Omental fat pad (tissue), 4 donors: ENCODE data around the gene EML5. TPM values are rescaled to one million over a fixed set of nuclear protein-coding genes. Genes with fewer than 3 reads are reported as not detected.
A peak's percentile ranks its signal among the peaks of the same experiment; 100 is the strongest.

ENCODE experiments used
- ATAC-seq: fragments of 150-250 bp; one replicate; pipeline ENCODE4 v1.9.1; 2016; ENCODE audit warnings: mild to moderate bottlenecking, moderate library complexity; ENCODE audit not compliant: low FRiP score
- DNase-seq: peaks from one replicate; pipeline ENCODE4 v3.0.0-alpha.2; 2019; ENCODE audit warnings: low spot score
- CTCF ChIP-seq, 3 donors: fragments of 450-650 bp; IDR thresholded peaks; one replicate each; pipeline ENCODE4 v1.5.1; 2016 to 2017; ENCODE audit warnings: antibody characterized with exemption in 3 of 3, mild to moderate bottlenecking in 3 of 3, moderate library complexity in 2 of 3
- total RNA-seq, 4 donors: library from RNA; depleted of rRNA; stranded (reverse); fragments of >200 nt; gene quantifications; one replicate each; pipeline ENCODE4 v1.1.0, GENCODE V29; 2016

The EML5 gene
- under 1 TPM; 0.36 to 0.63 (median 0.47) TPM for total RNA-seq

DNA sequence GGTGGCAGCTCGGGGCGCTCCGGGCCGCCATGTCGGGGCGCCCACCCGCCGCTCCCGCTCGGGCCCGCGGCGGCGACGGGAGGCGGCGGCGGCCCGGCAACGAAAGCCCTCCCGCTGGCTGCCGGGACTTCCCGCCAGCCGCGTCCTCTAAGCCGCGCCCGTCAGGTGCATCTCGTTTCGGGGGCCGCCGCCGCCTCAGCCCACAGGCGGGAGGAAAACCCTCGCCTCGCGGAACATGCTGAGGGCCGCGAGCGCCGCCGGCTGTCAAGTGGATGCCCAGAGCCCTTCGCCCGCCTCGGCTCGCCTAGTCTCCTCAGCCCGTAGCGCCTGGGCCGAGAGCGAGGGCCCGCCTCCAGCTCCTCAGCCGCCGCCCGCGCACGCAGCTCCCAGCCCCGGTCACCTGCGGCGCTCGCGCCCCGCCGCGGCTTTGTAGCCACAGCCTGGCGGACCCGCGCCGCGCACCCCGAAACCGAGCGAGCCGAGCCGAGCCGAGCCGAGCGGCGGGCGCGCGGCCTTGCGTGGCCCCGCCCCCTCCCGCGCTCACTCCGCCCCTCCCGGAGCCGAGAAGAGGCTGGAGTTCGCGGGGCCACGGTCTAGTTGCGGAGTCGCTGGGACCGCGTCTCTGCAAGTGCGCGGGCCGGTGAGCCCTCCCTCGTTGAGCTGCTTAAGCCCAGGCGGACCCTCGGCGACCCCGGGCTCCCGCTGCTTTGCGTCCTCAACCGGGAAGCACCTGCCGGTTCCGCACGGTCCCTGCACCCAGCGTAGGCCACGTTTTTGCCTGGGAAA is at the start of gene EML5:
Gene EML5 (minus strand): TSS at position 481 of the 786 bp plus-strand sequence. CDS start 450 bp downstream, at position 31.
- peak; percentile 46 for DNase-seq
- TF ChIP-seq CTCF (IDR thresholded peaks at IDR 0.05): no peak
- ATAC-seq: peak; percentile 98

- TF ChIP-seq CTCF (IDR thresholded peaks at IDR 0.05): no peak
- no peak for ATAC-seq
- no peak for DNase-seq
Measured at GRCh38 chr14:88842414-88842813, 49.7 kb upstream of the EML5 start.

DNA sequence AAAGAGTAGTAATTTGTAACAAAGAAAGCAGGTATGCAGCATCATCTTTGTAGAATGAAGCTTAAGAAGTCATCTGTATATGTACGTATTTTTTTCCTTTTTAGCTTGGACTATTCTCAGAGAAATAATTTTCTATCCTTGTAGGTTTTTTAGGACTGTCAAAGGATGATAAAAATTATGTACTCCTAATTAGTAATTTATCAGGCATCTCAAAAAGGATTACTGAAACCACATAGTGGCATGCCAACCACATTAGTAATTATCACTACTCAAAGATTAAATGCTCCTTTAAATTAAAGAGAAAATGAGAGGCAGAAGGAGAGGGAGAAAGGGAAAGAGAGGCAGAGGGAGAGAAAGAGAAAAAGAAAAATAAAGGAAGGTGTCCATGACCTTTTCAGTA is 49.0 kb upstream of the EML5 start:
- no peak for DNase-seq

DNA sequence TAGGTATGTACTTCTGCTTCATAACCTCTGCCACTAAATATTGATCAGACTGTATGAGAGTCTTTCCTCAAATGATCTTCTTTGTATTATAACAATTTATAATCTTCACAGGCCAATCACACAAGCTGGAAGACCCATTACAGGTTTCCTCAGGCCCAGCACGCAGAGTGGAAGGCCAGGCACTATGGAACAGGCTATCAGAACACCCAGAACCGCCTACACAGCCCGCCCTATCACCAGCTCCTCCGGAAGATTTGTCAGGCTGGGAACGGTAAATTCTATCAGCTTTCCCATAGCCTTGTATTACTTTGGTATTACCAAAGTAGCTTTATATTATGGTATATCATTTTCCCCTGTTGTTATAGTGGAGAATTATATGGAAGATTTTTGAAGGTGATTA is 48.2 kb upstream of the EML5 start:
- no peak for TF ChIP-seq CTCF (IDR thresholded peaks at IDR 0.05)
- ATAC-seq (no peak), DNase-seq (no peak)

More for the DNA sequence above, 49.0 kb upstream of the EML5 start:
- ATAC-seq: no peak
- no peak for TF ChIP-seq CTCF (IDR thresholded peaks at IDR 0.05)

- ATAC-seq: no peak
- TF ChIP-seq CTCF (IDR thresholded peaks at IDR 0.05): no peak
- DNase-seq: no peak
Measured at GRCh38 chr14:88838015-88838414, 45.3 kb upstream of the EML5 start.

DNA sequence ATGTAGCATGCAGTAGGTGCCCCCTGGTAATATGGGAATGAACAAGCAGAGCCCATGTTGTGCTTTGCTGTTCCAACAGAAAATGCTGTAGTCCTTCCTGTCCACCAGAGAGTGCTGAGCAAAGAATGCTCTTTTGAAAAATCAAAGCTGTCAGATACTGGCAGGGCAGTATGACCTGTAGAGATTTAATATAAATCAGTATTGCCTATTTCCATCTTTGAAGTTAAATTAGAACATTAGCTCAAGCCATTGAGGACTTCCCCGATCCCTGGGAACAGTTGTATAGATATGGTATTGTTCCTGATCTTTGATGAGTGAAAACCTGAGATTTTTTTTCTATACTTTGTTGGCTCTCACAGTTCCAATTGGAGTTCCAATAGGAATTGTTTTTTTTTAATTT is 44.7 kb upstream of the EML5 start:
- ATAC-seq: no peak
- no peak for TF ChIP-seq CTCF (IDR thresholded peaks at IDR 0.05)
- DNase-seq: no peak

DNA sequence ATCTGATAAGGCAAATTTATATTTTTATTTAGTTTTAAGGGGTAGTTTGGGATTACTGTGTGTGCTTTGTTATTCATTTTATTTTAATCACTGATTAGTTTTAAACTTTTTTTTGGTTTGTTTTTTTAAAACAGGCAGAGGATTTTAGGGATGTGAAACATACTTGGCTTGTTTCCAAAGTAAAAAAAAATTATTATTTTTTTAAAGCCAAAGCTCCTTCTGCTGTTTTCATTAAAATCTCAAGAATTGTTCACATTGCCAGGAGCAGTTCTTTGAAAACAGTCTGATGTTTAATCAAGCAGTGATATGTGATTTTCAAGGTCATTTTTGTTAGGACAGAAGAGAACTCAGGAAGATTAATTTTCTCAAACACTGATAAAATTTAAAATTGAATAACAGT is 42.9 kb upstream of the EML5 start:
- DNase-seq (no peak), ATAC-seq (no peak)
- TF ChIP-seq CTCF (IDR thresholded peaks at IDR 0.05): no peak
